MV-4-11 (cell line): Measurements from ENCODE around the gene ATXN7L1.

Experiments
- DNase-seq: peaks from one replicate; lab custom pipeline; 2025; lab: John Stamatoyannopoulos, UW

Gene ATXN7L1

GRCh38 chr7:105647591-105647990 lies 228.8 kb downstream of the ATXN7L1 start:
- no peak for DNase-seq

GRCh38 chr7:105644937-105645336 lies 231.5 kb downstream of the ATXN7L1 start:
- DNase-seq = peak; percentile 55

- DNase-seq = no peak
Measured at GRCh38 chr7:105643851-105644250, 232.5 kb downstream of the ATXN7L1 start.

- no peak for DNase-seq
Measured at GRCh38 chr7:105643384-105643783, 233.0 kb downstream of the ATXN7L1 start.

- no peak for DNase-seq
Measured at GRCh38 chr7:105642264-105642663, 234.1 kb downstream of the ATXN7L1 start.

- DNase-seq = no peak
Measured at GRCh38 chr7:105640956-105641810, 235.2 kb downstream of the ATXN7L1 start.

GRCh38 chr7:105639667-105640493 lies 236.5 kb downstream of the ATXN7L1 start:
- no peak for DNase-seq

- no peak for DNase-seq
Measured at GRCh38 chr7:105638902-105639495, 237.4 kb downstream of the ATXN7L1 start.

GRCh38 chr7:105638334-105638733 lies 238.1 kb downstream of the ATXN7L1 start:
- no peak for DNase-seq

- DNase-seq = no peak
Measured at GRCh38 chr7:105637755-105638154, 238.6 kb downstream of the ATXN7L1 start.

- no peak for DNase-seq
Measured at GRCh38 chr7:105636982-105637381, 239.4 kb downstream of the ATXN7L1 start.

GRCh38 chr7:105635197-105635596 lies 241.2 kb downstream of the ATXN7L1 start:
- no peak for DNase-seq

- no peak for DNase-seq
Measured at GRCh38 chr7:105625986-105626385, 250.4 kb downstream of the ATXN7L1 start.

GRCh38 chr7:105623906-105624305 lies 252.5 kb downstream of the ATXN7L1 start:
- no peak for DNase-seq

GRCh38 chr7:105623378-105623777 lies 253.0 kb downstream of the ATXN7L1 start:
- peak; percentile 55 for DNase-seq

GRCh38 chr7:105622106-105622731 lies 254.2 kb downstream of the ATXN7L1 start:
- DNase-seq = no peak

- DNase-seq = no peak
Measured at GRCh38 chr7:105621617-105622016, 254.8 kb downstream of the ATXN7L1 start.

GRCh38 chr7:105621176-105621575 lies 255.2 kb downstream of the ATXN7L1 start:
- DNase-seq = no peak

- DNase-seq = no peak
Measured at GRCh38 chr7:105619590-105619989, 256.8 kb downstream of the ATXN7L1 start.

- DNase-seq = no peak
Measured at GRCh38 chr7:105618016-105618296, 258.4 kb downstream of the ATXN7L1 start.

GRCh38 chr7:105617280-105618015 lies 259.0 kb downstream of the ATXN7L1 start:
- DNase-seq = no peak
